GM21619 (cell line): ENCODE results near the gene VSIG4.
A peak's percentile ranks its signal among the peaks of the same experiment; 100 is the strongest.
"Not testable (repeated sequence)": the region's sequence is repeated elsewhere in the genome, so short reads cannot be mapped to it uniquely, and the experiment has no call there.

Experiments used
- ATAC-seq: cut with Tn5 transposase; IDR thresholded peaks from one replicate; pipeline ENCODE4 v1.9.1; 2021; ENCODE audit not compliant: unreplicated experiment

Gene VSIG4, protein sequence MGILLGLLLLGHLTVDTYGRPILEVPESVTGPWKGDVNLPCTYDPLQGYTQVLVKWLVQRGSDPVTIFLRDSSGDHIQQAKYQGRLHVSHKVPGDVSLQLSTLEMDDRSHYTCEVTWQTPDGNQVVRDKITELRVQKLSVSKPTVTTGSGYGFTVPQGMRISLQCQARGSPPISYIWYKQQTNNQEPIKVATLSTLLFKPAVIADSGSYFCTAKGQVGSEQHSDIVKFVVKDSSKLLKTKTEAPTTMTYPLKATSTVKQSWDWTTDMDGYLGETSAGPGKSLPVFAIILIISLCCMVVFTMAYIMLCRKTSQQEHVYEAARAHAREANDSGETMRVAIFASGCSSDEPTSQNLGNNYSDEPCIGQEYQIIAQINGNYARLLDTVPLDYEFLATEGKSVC

DNA sequence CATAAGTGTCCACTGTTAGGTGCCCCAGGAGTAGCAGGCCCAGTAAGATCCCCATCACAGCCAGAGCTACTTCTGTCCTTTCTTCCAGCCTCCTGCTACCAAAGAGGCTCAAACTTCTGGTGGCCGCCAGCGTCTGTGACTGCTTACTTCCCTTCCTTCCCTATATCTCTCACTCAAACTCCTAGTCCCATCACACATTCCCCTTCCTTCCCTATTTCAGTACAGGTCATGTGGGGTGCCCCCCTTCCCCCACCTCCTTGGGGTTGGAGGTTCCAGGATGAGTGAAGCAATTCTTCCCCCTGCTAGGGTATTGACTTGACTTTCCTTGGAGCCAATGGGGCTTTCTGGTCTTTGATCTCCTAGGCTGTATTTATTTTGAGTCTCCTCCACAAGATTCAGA, at the start of gene VSIG4:
Gene VSIG4 (minus strand): TSS at position 137 of the 400 bp plus-strand sequence. CDS start 82 bp downstream, at position 55.
- no peak for ATAC-seq

DNA sequence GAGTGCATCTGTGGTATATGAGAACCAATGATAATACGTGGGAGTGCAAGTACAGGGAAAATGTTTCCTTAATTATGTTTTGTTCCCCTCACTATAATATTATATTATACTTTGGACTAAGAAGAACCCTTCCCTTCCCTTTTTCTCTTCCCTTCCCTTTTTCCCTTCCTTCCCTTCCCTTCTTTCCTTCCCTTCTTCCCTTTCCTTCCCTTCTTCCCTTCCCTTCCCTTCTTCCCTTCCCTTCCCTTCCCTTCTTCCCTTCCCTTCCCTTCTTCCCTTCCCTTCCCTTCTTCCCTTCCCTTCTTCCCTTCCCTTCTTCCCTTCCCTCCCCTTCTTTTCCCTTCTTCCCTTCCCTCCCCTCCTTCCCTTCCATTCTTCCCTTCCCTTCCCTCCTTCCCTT, 36.9 kb upstream of the VSIG4 start:
- no peak for ATAC-seq

DNA sequence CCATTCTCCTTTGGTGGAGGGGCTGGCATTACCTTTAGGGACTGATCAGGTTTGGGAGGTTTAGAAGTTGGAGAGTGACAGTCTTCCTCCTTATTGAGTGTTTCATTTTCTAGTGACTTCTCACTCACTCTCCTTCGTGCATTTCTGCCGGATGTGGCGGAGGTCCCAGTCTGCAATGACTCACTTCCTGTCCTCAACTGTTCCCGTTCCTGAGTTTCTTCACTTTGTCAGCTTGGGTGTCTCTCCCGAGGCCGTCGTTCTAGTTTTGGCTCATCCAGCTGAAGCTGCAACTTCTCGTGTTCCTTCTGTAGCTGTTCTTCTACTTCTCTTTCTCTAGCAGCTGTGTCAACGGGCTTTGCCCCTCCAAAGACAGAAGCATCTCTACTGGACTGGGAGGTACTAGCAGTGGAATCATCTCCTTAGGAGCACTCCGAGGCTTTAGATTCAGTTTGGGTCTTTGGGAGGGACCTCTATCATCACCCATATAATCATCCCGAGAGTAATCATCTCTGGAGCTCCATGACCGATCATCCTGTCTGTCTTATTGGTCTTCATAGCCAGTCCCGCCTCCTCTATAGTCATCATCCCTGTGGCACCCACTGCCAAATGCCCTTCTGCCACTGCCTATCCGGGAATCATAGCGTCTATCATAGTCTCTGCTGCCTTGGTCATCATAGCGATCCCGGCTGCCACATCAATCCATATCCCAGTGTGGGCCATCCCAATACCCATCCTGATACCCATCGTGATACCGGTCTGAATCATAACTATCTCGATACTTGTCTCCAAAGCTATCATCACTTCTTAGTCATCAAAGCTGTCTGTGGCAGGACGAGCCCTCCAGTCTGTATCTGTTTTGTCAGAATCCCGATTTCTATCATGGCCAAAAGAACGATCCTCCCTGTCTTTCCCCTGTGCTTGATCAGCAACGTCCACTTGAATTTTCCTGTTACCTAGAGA, 35.3 kb upstream of the VSIG4 start:
- ATAC-seq = peak; percentile 84

DNA sequence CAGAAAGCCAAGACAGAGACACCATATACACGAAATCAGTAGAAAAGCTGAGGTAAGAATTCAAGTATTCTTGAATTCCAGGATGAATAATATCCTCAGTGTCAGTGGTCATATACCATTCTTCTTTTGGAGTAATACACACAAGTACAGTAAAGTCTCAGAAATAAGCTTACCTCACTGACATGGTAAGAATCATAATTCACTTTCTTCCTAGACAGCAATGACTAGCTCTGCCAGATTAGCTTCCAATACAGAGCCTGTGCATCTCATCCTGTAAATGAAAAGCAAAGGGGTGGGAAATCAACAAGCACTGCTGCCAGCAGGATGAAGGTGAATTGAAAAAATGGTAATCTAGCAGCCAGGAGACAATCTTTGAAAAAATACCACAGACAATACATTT, 31.2 kb upstream of the VSIG4 start:
- ATAC-seq = no peak

DNA sequence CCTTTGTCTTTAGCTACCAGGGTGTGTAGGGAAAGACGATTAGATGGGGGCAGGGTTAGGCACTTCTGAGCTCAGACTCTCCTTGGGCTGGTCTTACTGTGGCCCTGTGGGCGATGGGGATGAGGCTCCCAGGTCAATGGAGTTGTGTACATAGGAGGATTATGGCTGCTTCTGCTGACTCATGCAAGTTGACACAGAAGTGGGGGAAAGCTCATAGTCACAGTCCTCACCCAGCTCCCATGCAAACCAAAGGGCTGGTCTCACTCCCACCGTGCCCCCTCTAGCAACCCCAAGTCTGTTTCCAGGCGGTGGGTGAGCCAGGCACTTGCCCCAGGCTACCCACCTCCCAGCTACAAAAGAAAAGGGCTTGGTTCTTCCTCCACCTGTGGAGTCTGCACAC, 24.4 kb upstream of the VSIG4 start:
- no peak for ATAC-seq

DNA sequence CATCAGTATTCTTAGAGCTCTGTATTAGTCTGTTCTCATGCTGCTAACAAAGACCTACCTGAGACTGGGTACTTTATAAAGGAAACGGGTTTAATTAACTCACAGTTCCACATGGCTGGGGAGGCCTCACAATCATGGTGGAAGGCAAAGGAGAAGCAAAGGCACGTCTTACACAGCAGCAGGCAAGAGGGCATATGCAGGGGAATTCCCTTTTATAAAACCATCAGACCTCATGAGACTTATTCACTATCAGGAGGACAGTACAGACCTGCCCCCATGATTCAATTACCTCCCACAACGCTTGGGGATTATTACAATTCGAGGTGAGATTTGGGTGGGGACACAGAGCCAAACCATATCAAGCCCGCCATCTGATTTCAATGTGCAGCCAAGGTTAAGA, 17.1 kb upstream of the VSIG4 start:
- not testable (repeated sequence) for ATAC-seq

DNA sequence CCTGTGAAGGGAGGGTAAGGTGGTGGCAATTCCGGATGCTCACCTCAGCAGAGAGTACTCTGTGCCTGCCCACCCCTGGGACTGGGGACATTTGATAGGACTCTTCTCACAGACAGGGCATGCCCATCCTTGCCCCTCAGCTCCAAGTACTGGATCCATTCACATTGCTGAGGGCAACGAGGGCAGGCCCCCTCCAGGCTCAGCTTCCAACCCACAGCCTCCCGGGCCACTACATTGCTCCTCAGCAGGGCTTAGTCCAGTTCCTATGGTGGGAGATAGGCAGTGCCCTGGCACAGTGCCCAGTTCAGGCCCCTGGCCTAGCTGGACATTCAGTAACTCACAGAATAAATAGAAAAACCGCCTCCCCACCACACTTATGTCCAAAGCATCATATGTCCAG, 15.1 kb upstream of the VSIG4 start:
- no peak for ATAC-seq

DNA sequence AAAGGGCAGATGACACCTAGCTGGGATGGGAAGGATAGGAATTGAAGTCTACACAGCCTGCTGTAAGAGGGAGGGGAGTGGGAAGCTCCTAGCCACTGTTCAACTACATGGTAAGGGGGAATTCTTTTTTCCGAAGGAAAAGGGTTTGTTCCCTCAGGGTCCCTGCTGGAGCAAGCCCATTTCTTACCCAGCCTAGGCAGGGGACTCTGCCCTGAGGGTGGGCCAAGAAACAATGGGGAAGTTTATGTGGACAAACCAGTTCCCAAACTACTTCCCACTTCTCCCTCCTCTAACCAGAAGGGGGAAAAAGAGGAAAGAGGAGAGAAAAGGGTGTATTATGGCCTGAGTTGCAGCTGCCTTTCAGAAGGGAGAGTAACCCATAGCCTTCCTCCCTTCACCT, 13.5 kb upstream of the VSIG4 start:
- ATAC-seq = no peak

DNA sequence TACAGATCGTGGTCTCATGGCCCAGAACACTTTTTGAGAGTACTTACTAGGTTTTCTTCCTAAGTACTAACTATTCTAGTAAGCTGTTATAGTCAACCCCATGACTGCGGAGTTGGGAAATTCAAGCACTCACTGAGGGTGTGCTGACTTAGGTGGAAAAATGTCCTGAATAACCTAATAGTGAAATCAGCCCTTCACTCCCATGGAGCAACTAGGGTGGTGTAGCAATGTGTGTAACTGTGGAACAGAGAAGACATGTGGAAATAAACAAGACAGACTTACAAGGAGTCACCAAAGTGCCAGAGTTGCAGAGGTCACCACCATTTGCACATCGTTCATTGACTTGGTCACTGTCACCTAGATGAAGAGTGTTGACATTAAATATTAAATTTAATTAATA, 12.1 kb upstream of the VSIG4 start:
- no peak for ATAC-seq

DNA sequence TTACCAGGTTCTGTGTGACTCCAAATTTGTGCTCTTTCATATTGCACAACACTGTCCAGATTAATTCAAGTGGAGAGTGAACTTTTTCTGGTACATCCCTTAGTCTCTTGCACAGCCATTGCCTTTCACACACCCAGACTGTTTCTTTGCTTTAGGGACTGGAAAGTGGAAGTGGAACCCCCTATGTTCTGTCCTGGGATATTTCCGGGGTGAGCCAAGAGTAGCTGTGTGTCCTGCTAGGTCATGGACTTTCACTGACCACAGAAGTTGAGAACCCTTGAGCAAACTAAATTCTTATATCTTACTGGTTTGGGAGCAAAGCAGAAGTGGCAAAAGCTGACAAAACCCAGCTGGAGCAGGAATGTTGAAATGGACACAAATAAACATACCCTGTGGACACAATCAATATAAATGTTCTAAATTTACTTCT, 10.3 kb upstream of the VSIG4 start:
- ATAC-seq = no peak

DNA sequence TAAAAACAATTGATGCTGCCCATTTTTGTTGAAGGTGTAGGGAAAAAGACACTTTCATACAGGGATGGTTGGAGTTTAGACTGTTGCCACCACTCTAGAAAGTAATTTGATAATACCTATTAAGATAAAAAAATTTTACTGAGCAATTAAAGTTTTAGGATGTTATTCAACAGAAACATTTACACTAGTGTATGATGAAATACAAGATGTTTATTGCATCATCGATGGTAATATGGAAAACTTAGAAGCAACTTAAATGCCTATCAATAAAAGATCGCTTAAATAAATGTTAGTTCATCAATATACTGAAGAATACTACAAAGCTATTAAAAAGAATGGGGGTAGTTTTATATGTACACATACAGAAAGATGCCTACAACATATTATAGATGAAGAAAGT, 9.2 kb upstream of the VSIG4 start:
- ATAC-seq = no peak

DNA sequence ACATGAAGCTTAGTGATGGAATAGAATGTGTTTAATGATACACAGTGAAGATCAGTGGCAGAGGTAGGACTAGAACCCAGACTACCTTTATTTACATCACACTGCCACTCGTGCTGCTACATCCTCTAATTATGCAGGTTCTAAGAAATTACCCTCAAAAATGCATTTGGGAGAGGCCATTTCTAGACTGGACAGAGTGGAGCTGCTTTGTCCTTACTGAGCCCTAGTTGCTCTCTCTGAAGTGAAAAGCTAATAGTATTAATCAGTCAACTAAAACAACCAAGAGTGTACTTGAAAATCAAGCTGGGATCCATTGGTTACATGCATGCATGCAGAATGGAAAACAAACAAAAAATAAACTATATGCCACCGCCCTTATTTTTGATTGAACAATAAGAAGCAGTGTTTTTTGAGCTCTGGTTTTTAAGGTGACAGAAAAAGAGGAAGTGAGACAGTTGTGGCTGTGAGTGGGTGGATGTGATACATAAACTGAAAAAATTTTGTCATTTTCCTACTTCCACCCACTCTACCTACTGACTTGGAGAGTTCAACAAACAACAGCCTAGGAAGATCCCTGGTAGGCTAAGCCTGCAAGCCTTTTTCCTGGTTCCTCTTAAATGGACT, 6.8 kb upstream of the VSIG4 start:
- ATAC-seq = peak; percentile 73

DNA sequence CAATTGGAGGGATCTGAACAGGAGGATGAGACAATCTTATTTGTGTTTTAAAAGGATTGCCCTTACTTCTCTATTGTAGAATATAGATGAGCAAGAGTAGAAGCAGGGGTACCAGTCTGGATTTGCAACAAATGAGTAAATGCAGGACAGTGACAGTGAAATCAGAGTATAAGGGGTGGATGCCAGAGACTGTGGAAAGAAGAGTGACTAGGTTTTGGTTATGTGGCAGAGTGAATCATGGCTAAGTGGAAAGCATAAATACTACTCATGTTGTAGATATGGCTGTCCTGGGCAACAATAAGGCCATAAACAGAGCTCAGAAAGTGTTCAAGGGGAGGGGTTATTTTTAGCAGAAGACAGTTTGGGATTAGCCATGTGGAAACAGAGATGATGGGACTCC, 6.0 kb upstream of the VSIG4 start:
- ATAC-seq = no peak

DNA sequence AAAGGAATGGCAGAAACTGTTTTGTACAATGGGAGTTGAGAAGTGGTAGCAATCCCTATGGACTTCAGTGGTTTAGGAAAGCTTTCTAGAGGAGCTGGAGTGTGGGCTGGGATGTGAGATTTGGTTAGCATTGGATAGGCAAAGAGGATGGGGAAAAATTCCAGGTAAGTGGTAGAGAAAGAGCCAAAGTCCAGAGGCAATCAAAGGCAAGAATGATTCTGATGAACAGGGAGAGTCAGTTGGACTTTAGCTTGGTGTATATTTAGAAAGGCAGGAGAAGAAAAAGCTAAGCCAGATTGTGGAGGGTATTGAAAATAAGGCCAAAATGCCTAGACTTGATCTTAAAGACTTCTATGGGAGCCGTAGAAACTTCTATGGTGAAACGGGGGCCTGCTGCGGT, 3.7 kb upstream of the VSIG4 start:
- no peak for ATAC-seq

DNA sequence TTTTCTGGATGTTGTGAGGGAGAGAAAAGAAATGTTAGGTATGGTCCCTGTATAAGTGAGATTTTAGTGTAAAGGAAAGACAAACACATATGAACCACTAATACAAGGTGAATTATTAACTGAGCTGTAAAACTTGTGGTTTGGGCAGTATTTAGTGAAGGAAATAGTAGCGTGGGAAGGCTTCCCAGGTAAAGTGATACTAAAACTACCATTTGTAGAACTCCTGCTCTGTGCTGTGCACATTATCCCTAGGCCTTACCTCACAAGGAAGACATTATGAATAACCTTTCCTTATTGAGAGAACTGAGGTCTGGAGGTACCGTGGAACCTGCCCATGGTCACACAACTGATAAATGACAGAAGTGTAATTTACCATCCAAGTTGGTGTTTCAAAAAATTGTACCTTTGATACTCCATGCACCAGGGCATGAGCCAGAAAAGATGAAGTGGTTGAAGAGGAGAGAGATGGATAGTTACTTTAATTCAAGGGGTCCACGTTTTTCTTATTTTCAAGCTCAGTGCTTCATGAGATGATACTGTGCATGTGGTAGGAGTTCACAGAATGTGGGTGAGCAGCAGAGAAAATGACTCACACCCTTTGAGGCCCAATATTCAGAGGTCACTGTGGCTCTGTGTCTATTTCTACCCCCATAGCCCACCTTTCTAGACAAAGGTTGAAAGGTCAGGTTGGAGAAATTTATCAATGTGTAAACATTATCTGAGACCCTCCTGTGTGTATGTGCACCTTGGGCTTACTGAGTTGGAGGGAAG, 2.6 kb upstream of the VSIG4 start:
- ATAC-seq = peak; percentile 45

DNA sequence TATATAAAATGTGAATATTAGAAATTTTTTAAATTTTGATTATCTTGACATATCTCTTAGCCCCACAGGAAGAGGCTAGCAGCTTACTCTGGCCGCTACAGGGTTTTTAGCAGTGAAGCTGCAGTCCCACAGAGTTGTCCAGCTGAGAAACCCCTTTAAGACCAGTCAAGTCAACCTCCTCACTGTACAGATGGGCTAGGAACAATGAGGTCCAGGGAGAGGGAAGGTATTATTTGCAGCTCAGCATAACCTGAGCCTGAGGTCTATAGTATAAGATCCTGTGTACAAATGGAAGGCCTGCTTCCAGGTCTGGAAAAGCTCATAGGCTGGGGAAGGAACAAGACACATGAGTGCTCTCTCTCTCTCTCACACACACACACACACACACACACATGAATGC, 1.8 kb downstream of the VSIG4 start:
- ATAC-seq = no peak

DNA sequence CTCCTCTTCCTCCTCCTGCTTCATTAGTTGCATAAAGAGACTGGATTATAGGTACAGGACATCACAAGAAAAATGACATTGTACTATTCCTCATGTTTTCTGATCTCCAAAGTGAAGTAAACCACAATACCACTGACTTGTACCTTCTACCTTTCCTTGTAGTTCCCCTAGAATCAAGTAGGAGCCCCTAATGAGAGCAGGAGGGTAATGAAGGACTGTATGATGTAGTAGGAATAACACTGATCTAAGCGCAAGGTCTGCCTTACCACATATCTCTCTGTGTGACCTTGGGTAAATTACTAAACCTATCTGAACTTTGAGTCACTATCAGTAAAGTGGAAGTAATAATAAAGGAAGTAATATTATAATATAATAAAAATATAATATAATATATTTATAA, 3.6 kb downstream of the VSIG4 start:
- ATAC-seq = no peak

DNA sequence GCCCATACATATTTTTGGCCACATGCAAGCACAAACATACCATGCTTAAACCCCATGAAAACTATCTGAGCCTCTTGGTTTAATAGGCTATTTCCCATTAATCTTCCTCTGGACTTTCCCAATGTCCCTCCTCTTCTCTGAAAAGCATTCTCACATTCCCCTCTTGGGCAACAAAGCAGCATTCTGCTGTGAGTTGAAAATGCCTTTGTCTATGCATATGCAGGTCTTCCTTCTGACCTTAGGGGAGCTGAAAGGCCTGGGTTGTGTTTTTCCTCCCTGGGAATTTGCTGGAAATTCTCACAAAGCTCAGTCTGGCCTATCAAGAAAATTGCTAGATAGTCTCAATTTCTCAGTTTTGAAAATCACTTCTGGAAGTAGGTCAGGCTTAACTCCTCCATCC, 4.2 kb downstream of the VSIG4 start:
- ATAC-seq = no peak

DNA sequence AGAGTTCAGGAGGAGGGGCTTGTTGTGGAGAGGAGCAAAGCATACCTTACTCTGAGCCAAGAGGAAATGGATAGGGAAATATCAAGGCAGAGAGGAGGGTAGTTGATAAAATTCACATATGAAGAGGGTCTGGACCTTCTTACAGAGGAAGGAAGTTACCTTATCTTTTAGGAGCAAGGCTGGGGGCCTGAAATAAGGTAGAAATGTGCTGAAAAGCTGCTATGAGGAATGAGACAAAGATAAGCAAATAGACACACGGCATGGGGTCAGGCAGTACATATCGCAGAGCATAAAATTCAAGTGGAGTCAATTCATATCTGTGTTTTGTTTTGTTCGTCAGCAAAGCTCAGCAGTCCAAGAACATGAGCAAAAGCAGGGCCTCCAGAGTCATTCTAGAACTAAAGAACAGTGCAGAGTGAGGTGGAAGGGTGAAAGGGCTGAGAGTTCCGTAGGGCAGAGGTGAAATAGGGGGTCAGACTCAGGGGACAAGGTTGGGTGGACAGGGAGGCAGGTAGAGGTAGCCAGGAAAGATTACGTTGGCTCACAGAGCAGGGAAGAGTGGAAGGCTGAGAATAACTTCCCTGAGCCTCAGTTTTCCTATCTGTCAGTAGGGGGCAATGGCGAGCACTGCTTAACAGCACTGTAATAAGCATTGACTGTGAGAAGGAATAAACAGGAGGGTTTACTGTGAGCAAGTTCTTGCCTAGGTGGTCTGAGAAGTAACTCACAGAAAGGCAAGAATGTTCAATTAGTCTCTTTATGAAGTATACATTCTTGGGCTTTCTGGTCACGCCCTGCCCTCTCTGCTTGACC, 9.2 kb downstream of the VSIG4 start:
- ATAC-seq = no peak

DNA sequence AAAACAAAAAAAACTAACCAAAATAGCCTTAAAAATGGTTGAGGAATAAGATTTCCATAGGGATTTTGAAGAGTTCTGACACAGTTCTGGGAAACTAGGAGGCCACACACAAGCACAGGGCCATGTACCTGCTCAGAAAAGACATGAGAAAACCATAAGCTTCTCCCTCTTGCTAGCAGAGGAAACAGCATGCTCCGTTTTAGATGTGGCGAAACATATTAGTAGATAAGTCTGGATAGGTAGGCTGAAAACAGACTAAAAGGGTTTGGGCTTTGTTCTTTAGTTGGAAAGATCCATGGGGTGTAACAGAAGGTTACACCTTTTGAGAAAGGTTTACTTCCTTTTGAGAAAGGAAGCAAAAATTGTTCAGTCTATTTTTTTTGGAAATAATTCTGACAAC, 10.9 kb downstream of the VSIG4 start:
- no peak for ATAC-seq
